ENCODE measurements around the gene RNLS.
"Not testable (repeated sequence)": the region's sequence is repeated elsewhere in the genome, so short reads cannot be mapped to it uniquely, and the experiment has no call there.

RNLS gene

GRCh38 chr10:88286030-88286429 is 297.1 kb downstream of the RNLS start:
- DNase-seq: no peak

- peak; percentile 90 for DNase-seq
These were observed 301.3 kb downstream of the RNLS start for GRCh38 chr10:88281592-88282347.

DNA sequence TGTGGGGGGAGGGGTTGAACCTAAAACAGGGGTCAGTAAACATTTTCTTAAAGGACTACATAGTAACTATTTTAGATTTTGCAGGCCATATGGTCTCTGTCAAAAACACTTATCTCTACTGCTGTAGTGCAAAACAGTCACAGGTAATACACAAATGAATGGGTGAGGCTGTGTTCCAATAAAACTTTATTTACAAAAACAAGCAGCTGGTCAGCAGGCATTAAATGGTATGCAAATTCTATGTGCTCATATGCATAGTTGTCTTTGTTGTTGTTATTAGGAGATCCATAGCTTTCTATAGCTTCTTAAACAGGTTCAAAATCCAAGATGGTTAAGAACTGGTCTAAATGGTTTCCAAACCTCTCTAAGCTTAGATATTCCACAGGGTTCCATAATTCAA is 302.6 kb downstream of the RNLS start:
- DNase-seq: no peak

- no peak for DNase-seq
These were observed 304.2 kb downstream of the RNLS start for GRCh38 chr10:88278912-88279311.

DNA sequence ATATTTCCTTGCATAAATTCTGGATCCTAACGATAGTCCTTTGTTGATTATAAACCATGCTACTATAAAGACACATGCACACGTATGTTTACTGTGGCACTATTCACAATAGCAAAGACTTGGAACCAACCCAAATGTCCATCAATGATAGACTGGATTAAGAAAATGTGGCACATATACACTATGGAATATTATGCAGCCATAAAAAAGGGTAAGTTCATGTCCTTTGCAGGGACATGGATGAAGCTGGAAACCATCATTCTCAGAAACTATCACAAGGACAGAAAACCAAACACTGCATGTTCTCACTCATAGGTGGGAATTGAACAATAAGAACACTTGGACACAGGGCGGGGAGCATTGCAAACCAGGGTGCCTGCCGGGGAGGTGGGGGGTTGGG is 306.2 kb downstream of the RNLS start:
- DNase-seq: not testable (repeated sequence)

GRCh38 chr10:88274286-88274685 is 308.8 kb downstream of the RNLS start:
- no peak for DNase-seq

DNA sequence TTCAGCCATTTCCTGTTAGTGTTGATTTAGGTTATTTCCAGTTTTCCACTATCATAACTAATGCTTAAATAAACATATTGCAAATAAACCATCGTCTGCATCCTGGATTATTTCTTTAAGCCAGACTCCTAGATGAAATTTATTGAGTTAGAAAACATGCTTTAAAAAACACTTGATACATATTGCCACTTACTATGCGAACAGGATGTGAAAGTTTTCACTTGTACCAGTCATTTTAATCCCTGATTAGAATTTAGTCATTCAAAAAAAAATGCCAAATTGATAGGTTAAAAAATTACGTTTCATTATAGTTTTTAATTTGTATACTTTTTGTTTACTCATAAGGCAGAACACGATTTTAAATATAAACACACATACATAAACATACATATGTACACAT is 309.6 kb downstream of the RNLS start:
- DNase-seq: no peak

DNA sequence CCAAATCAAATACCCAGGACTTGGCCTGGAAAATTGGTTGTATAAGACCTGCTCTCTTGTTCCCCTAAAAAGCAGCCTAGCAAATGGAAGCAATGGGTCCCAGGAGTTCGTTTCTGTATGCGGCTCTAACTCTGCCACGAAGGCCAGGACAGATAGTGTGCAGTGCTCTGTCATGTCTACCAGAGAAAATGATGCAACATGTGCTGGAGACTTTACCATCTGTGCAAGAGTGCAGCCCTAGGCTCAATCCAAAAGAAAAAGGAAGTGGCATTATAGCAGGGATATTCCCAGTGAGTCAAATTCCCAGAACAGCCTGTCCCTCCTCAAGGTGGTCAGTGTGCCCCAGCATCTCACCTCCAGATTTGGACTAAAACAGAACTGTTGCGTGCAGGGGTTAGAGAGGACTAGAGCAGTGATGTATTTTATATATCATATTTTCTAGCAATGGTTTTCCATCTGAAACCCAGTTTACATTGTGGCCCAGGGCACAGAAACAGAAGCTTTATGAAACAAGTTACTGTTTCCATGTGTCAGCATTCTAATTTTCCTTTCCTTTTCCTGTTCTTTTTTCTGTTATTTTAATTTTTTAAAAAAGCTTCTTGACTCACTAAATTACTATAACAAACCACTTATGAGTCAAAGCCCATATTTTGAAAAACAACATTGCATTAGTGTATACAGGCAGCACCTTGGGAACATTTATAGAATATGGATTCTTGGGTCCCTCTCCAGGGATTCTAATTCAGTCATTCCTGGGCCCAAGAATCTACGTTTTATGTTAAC is 311.2 kb downstream of the RNLS start:
- peak; percentile 49 for DNase-seq

GRCh38 chr10:88270871-88271713 is 312.0 kb downstream of the RNLS start:
- peak; percentile 84 for DNase-seq

- no peak for DNase-seq
These were observed 312.9 kb downstream of the RNLS start for GRCh38 chr10:88270061-88270808.

- no peak for DNase-seq
These were observed 320.4 kb downstream of the RNLS start for GRCh38 chr10:88262591-88263234.

DNA sequence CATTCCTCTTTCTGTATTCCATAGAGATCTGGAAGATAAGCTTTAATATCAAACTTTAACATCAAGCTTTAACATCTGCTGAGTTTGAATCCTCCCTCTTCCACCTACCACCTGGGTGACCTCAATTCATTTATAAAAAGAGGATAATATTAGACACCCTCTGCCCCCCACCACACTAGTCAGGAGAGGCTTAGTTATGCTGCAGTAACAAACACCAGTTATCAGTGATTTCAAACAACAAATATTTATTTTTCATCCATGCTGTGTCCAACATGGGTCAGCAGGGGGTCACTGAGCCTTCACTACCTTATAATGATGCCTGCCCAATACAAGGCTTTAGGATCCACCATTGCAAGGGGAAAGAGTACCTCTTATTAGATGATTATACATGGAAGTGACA is 322.0 kb downstream of the RNLS start:
- no peak for DNase-seq

- DNase-seq: no peak
These were observed 322.6 kb downstream of the RNLS start for GRCh38 chr10:88260329-88261051.

GRCh38 chr10:88259381-88259780 is 323.7 kb downstream of the RNLS start:
- no peak for DNase-seq

DNA sequence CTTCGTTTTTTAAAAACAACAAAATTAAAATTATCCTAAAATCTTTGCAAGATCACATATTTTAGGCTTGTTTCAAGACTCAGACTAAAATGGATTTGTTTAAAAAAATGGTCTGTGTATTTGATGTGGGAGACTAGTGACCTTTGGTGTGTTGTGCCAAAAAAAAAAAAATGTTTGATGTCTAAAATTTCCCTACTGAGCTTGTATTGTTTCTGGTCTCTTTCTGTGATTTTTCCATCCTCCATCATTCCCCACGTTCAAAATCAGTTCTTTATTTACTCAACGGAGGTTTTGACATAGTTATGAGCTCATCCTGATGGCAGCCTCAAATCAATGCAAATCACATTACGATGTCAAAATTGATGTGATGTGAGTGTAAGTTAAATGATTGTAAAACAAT is 326.2 kb downstream of the RNLS start:
- DNase-seq: no peak

DNA sequence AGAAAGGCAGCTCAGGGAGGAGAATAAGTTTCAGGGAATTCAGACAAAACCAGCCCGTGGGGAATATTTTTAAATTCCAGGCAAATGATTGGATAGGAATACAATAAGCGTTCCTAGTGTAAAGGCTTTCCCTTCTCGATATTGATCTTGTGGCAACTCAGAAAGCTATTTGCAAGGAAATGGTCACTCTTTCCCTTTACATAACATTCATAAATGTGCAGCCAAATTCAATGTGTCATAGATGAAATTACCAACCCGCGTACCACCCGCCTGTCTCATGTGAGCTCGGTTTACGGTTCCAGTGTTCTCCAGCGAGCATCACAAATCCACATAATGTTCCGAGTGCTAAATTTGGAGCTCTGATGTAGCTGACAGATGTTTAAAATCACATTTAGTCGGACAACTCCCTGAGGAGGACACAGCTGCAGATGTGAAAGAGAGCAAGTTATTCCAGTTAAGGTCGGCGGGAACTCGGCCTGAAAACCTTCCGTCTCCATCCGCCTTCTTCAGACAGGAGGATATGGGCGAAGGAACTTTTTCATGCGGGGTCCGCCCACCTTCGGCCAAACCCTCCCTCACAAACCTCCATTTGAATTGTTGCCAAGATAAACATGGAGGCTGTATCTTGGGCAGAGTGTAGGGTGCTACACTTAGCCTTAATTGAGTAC is 327.0 kb downstream of the RNLS start:
- no peak for DNase-seq

DNA sequence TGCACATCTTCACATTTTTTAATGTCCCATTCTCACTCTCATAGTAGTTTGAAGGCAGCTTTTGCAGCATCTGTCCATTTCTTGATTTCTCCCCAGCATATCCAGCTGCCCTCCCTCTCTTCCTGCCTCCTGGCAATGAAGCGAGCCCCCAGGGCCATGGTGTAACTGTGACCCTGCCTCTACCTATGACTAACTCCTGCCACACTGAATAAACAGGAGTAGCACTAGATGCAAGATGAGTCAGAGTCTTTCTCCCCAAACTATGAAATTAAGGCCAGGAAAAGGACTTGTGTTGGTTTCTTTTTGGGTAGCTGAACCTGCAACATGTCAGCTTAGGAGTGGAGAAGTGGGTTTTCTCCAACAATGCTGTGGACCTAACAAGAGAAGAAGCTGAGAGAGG is 329.0 kb downstream of the RNLS start:
- peak; percentile 79 for DNase-seq

DNA sequence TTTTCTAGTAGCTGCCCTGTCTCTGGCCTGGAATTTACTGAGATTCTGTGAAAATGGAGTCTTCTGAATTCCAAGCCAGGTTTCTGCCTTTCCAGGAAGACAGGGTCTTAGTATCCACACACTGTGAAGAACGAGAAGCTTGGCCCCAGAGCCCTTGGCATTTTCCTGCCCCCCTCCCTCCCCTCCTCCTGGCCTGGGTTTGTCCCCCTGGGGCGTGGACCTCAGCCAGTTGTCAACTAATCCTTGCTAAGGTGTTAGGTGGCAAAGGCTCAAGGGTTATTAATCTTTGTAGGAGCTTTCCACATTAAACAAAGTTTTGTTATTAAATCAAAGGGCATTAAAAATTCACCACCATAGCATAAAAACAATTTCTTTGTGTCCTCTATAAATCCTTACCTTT is 329.5 kb downstream of the RNLS start:
- DNase-seq: no peak

GRCh38 chr10:88253128-88253527 is 330.0 kb downstream of the RNLS start:
- no peak for DNase-seq

GRCh38 chr10:88249450-88249849 is 333.7 kb downstream of the RNLS start:
- no peak for DNase-seq

DNA sequence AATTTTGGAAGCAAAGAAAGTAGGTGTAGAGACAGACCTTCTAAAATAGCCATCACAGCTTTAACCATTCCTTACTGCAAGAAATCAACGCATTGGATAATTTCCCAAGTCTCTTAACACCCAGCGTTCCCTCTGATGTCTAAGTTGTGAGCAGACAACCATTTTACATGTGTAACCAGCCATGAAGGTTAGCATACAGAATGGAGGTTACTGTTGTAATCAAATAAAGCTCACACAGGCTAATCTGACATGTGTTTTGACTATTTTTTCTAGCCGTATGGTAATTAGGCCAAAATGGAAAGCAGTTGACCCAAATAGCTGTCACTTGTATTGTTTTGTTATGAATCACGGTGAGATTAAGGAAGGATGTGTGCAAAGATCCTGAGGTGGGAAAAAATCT is 336.4 kb downstream of the RNLS start:
- DNase-seq: no peak
